Keratinocyte (primary cell): ENCODE measurements around the gene GALNT13. TPM values are rescaled to one million over a fixed set of nuclear protein-coding genes. Genes with fewer than 3 reads are reported as not detected.

Experiments used
- DNase-seq: peaks from one replicate; pipeline ENCODE4 v3.0.0-alpha.2; 2011; ENCODE audit warnings: low read depth, missing footprints, low spot score
- FAIRE-seq: peaks from 2 replicates; lab custom pipeline; 2011; peaks lifted over from hg19 to GRCh38; lab: Jason Lieb, UNC
- H2AFZ ChIP-seq: 2 replicates; pipeline ENCODE4 v1.6.0; 2012; ENCODE audit warnings: low read length, control low read depth, inconsistent platforms; ENCODE audit not compliant: control insufficient read depth
- H3K27ac ChIP-seq: 2 replicates; pipeline ENCODE4 v1.5.1; 2011; ENCODE audit warnings: low read length; ENCODE audit not compliant: control insufficient read depth, insufficient read depth
- H3K27me3 ChIP-seq: 3 replicates; pipeline ENCODE4 v1.6.0; 2011; ENCODE audit warnings: low read length; ENCODE audit not compliant: control insufficient read depth, insufficient read depth; ENCODE audit errors: extremely low read depth
- H3K36me3 ChIP-seq, 2 experiments: 2 replicates in 1 of 2; 3 replicates in 1 of 2; pipeline ENCODE4 v1.5.1; 2011; ENCODE audit warnings: low read length in 2 of 2, mild to moderate bottlenecking in 1 of 2; ENCODE audit not compliant: control insufficient read depth in 2 of 2, insufficient read depth in 2 of 2; ENCODE audit errors: extremely low read depth in 1 of 2
- H3K4me1 ChIP-seq: 3 replicates; pipeline ENCODE4 v1.5.1; 2011; ENCODE audit warnings: low read length; ENCODE audit not compliant: control insufficient read depth, insufficient read depth; ENCODE audit errors: extremely low read depth
- H3K4me2 ChIP-seq: 3 replicates; pipeline ENCODE4 v1.6.0; 2011; ENCODE audit warnings: low read depth, low read length; ENCODE audit not compliant: control insufficient read depth, insufficient read depth; ENCODE audit errors: extremely low read depth
- H3K4me3 ChIP-seq, 3 experiments: fragments of 200-600 bp in 1 of 3; sonication (generic) in 1 of 3; 2 replicates in 2 of 3; 3 replicates in 1 of 3; pipeline ENCODE4 v1.5.1; 2011 to 2016; ENCODE audit warnings: low read length in 3 of 3, mild to moderate bottlenecking in 3 of 3, control low read depth in 2 of 3, inconsistent platforms in 1 of 3, low read depth in 1 of 3, mixed read lengths in 1 of 3, mixed run types in 1 of 3, moderate library complexity in 1 of 3; ENCODE audit not compliant: control insufficient read depth in 2 of 3, insufficient read depth in 2 of 3; ENCODE audit errors: extremely low read depth in 1 of 3
- H3K79me2 ChIP-seq: 2 replicates; pipeline ENCODE4 v1.6.0; 2012; ENCODE audit warnings: low read length; ENCODE audit not compliant: control insufficient read depth, insufficient read depth
- H3K9ac ChIP-seq: 3 replicates; pipeline ENCODE4 v1.6.0; 2011; ENCODE audit warnings: low read length; ENCODE audit not compliant: control insufficient read depth, insufficient read depth; ENCODE audit errors: extremely low read depth
- H3K9me1 ChIP-seq: 3 replicates; pipeline ENCODE4 v1.6.0; 2011; ENCODE audit warnings: low read length; ENCODE audit not compliant: control insufficient read depth, insufficient read depth; ENCODE audit errors: extremely low read depth
- H3K9me3 ChIP-seq: 2 replicates; pipeline ENCODE4 v1.5.1; 2012; ENCODE audit warnings: low read depth, low read length; ENCODE audit not compliant: control insufficient read depth
- H4K20me1 ChIP-seq: 3 replicates; pipeline ENCODE4 v1.6.0; 2011; ENCODE audit warnings: low read length; ENCODE audit not compliant: control insufficient read depth, insufficient read depth; ENCODE audit errors: extremely low read depth
- CTCF ChIP-seq, 3 experiments: IDR thresholded peaks in 1 of 3; conservative IDR thresholded peaks in 1 of 3; optimal IDR thresholded peaks in 1 of 3; 2 replicates in 2 of 3; 3 replicates in 1 of 3; pipeline versions ENCODE3 to v1.5.1; 2011; ENCODE audit warnings: low read length in 3 of 3, mild to moderate bottlenecking in 3 of 3, moderate library complexity in 2 of 3, control low read depth in 1 of 3, inconsistent platforms in 1 of 3; ENCODE audit not compliant: insufficient read depth in 2 of 3; ENCODE audit errors: extremely low read depth in 1 of 3
- EZH2 ChIP-seq: IDR thresholded peaks from one replicate; pipeline ENCODE4 v1.6.1; 2012; ENCODE audit warnings: inconsistent platforms, mild to moderate bottlenecking, low read length, moderate library complexity
- dilution Hi-C: fragments of 300-500 bp; cut with MboI; formaldehyde crosslinking; loops from one replicate; pipeline ENCODE4 v1.7.0; 2020; ENCODE audit warnings: low sequenced_read_pairs; ENCODE audit not compliant: extremely low pct_ligation_motif_present
- polyA plus RNA-seq, 5 experiments: library from polyadenylated mRNA; depleted of rRNA in 3 of 5; stranded (reverse) in 3 of 5; stranded (forward) in 1 of 5; unstranded in 1 of 5; fragments of >200 nt; gene quantifications; 1 replicate in 1 of 5; 2 replicates in 3 of 5; 3 replicates in 1 of 5; pipeline versions ENCODE4 v1.2.1 to v1.2.3, GENCODE V29; 2011 to 2012; ENCODE audit warnings: missing spikeins in 2 of 5, low read depth in 1 of 5, low replicate concordance in 1 of 5

GALNT13 gene
- polyA plus RNA-seq, 1 donor (not counting 4 experiments of a cell fraction or from before 2014, with no cell fraction given) = not detected

DNA sequence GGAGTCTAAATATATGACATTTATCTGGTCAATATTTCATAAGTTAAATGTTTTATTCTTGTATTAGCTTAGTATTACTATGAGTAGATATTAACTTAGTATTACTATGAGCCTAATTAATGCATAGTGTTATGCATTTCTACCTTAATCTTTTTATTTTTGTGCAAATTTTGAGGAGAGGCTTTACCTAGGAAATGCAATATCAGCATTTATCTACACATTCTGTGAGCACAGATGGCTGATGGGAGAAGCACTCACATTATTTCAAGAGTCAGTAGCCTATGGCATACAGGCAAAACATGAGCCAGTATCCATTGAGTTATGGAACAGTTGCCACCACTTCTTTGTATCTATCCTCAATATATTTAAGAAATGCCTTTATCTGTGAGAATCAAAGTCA, 422.1 kb downstream of the GALNT13 start:
- TF ChIP-seq EZH2 (no peak), CTCF (optimal IDR thresholded peaks at IDR 0.05 in 1 of 3, IDR thresholded peaks at IDR 0.05 in 1 of 3, conservative IDR thresholded peaks at IDR 0.05 in 1 of 3; ENCODE audit: extremely low read depth in 1 of 3, insufficient read depth in 2 of 3, low read length in 3 of 3) (no peak)
- Histone ChIP-seq H3K36me3 (no peaks in the 10 kb centered on the region), H3K27ac (no peak overlapping the region), H3K9me3 (no peaks in the 10 kb centered on the region), H3K27me3 (no peaks in the 10 kb centered on the region), H3K79me2 (no peaks in the 10 kb centered on the region), H4K20me1 (no peaks in the 10 kb centered on the region), H3K4me1 (no peaks in the 10 kb centered on the region), H3K9me1 (no peaks in the 10 kb centered on the region), H3K4me2 (no peak overlapping the region), H3K4me3 (no peak overlapping the region), H3K9ac (no peak overlapping the region), H2AFZ (no peak overlapping the region)
- FAIRE-seq (no peak), DNase-seq (no peak)
- dilution Hi-C loops = no loop called here

DNA sequence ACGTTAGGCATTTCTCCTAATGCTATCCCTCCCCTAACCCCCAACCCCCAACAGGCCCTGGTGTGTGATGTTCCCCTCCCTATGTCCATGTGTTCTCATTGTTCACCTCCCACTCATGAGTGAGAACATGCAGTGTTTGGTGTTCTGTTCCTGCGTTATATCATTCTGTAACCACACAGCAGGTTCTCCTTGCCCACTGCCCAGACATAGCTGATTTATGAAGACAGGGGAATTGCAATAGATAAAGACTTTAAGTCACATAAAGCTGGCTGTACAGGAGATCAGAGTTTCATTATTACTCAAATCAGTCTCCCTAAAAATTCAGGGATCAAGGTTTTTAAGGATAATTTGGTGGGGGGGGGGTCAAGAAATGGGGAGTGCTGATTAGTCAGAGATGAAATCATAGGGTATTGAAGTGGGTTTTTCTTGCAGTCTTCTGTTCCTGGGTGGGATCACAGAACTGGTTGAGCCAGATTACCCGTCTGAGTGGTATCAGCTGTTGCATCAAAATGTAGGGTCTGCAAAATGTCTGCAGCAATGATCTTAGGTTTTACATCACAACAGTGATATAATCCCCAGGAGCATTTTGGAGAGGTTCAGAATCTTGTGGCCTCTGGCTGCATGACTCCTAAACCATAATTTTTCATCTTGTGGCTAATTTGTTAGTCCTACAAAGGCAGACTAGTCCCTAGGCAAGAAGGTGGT, 434.7 kb downstream of the GALNT13 start:
- Histone ChIP-seq H3K36me3 (no peaks in the 10 kb centered on the region), H4K20me1 (no peaks in the 10 kb centered on the region), H3K9me1 (no peaks in the 10 kb centered on the region), H3K4me2 (no peak overlapping the region), H3K9me3 (no peaks in the 10 kb centered on the region), H3K27me3 (no peaks in the 10 kb centered on the region), H3K9ac (no peak overlapping the region), H3K4me3 (no peak overlapping the region), H3K4me1 (no peaks in the 10 kb centered on the region), H2AFZ (no peak overlapping the region), H3K27ac (no peak overlapping the region), H3K79me2 (no peaks in the 10 kb centered on the region)
- FAIRE-seq (no peak), DNase-seq (no peak)
- no peak for TF ChIP-seq CTCF (optimal IDR thresholded peaks at IDR 0.05 in 1 of 3, IDR thresholded peaks at IDR 0.05 in 1 of 3, conservative IDR thresholded peaks at IDR 0.05 in 1 of 3; ENCODE audit: extremely low read depth in 1 of 3, insufficient read depth in 2 of 3, low read length in 3 of 3)
- TF ChIP-seq EZH2 = no peak
- dilution Hi-C loops = no loop called here
